ENCODE data around the gene ATIC. TPM values are rescaled to one million over a fixed set of nuclear protein-coding genes. Genes with fewer than 3 reads are reported as not detected.

ATIC gene
- total and polyA plus RNA-seq, 2 of the 8 experiments (the other 6 are each of a cell fraction or from before 2014, with no cell fraction given): 139 to 319 TPM

DNA sequence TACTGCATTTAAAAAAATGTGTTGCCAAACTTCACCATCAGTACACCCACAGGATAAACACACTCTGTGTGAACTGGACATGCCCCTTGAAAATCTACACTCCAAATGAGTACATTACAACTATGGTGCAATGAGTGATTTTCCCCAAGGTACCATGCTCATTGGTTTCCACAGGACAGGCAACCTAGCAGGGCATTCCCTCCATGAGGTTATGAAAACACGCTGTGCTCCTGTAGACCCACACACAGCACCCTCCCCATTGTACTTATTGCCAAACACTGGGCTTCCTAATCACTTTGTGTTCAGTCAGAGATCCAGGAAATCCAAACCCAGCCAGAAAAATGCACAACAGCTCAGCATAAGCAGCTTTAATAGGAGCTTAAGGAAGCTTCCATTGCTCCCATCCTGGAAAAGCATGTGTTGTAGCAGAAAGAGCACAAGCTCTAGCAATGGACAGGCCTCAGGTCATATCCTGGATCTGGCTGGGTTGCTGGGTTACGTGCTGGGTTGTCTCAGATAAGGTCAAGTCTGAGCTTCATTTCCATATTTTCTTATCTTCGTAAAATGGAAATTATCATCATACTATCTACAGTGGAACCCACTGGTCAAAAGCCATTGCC is 20.8 kb upstream of the ATIC start:
- no peak overlapping the region for H3K18ac ChIP-seq (ENCODE audit: extremely low read depth, low read length)

More for the DNA sequence above, 20.8 kb upstream of the ATIC start:
- Histone ChIP-seq H2BK120ac (replicated peaks; ENCODE audit: low read depth, low read length) (no peak overlapping the region), H3K79me2 (ENCODE audit: control insufficient read depth in 1 of 2, insufficient read depth in 2 of 2, low read length in 2 of 2) (no peaks in the 10 kb centered on the region), H3K4ac (replicated peaks; ENCODE audit: insufficient read length, low read depth, low read length) (no peak overlapping the region), H3K4me1 (replicated peaks in 1 of 4; ENCODE audit: control insufficient read depth in 3 of 4, insufficient read depth in 4 of 4, low read length in 3 of 4) (no peaks in the 10 kb centered on the region), H3K9me3 (ENCODE audit: insufficient read depth in 2 of 2, low read depth in 1 of 2, low read length in 1 of 2) (no peaks in the 10 kb centered on the region), H2BK5ac (ENCODE audit: low read depth, low read length) (no peak overlapping the region), H4K20me1 (replicated peaks in 1 of 2; ENCODE audit: control insufficient read depth in 1 of 2, insufficient read depth in 2 of 2, low read length in 2 of 2) (no peaks in the 10 kb centered on the region), H3K36me3 (ENCODE audit: control insufficient read depth in 2 of 4, insufficient read depth in 4 of 4, low read length in 3 of 4) (no peaks in the 10 kb centered on the region), H3K23me2 (ENCODE audit: low read depth, low read length) (peaks cover 2% of the 10 kb centered on the region; the same call in 1 of the 2 replicates), H3K23ac (ENCODE audit: insufficient read length) (no peak overlapping the region), H3K14ac (ENCODE audit: insufficient read length) (no peak overlapping the region), H2BK12ac (ENCODE audit: low read depth, low read length) (no peak overlapping the region), H4K5ac (ENCODE audit: insufficient read length, low read depth, low read length) (no peak overlapping the region), H3K27me3 (replicated peaks in 1 of 4; ENCODE audit: control insufficient read depth in 3 of 4, extremely low read depth in 1 of 4, insufficient read depth in 3 of 4, low read length in 3 of 4) (no peaks in the 10 kb centered on the region), H4K91ac (replicated peaks; ENCODE audit: insufficient read length, low read length) (no peak overlapping the region), H3K4me2 (ENCODE audit: insufficient read depth in 1 of 2, low read depth in 2 of 2, low read length in 2 of 2) (no peak overlapping the region), H2AFZ (ENCODE audit: low read length) (no peak overlapping the region), H2AK5ac (ENCODE audit: low read depth, low read length) (no peak overlapping the region), H3K9ac (replicated peaks in 1 of 4; ENCODE audit: extremely low read depth in 1 of 4, low read depth in 3 of 4, low read length in 3 of 4) (no peak overlapping the region), H3K79me1 (ENCODE audit: low read depth, low read length) (no peaks in the 10 kb centered on the region), H3K4me3 (ENCODE audit: extremely low read depth in 1 of 4, insufficient read depth in 2 of 4, low read depth in 3 of 4, low read length in 4 of 4) (no peak overlapping the region), H2BK20ac (ENCODE audit: low read length) (no peak overlapping the region), H3K56ac (replicated peaks; ENCODE audit: insufficient read length, low read depth, low read length) (no peak overlapping the region), H2BK15ac (ENCODE audit: low read length) (no peak overlapping the region), H3K27ac (ENCODE audit: low read depth, low read length) (no peak overlapping the region), H4K8ac (ENCODE audit: extremely low read depth, insufficient read depth, low read length) (no peak overlapping the region)
- FAIRE-seq: no peak
- no peak for DNase-seq (ENCODE audit: low read depth in 1 of 2, low spot score in 2 of 2)
- WGBS, 2 experiments (ENCODE audit: extremely low coverage in 1 of 2, insufficient coverage in 1 of 2, insufficient read length in 1 of 2, insufficient replicate concordance in 2 of 2, low coverage in 1 of 2, low lambda C conversion rate in 2 of 2, missing lambda C conversion rate in 1 of 2): 89% methylated on average over 3 of the region's 3 CpGs; no CpG with 5 or more reads in 1 of the 2 experiments
- POLR2A ChIA-PET (ENCODE audit: partially characterized antibody): no interaction called here
- CTCF ChIA-PET (ENCODE audit: partially characterized antibody): no interaction called here
- TF ChIP-seq SIX5 (IDR thresholded peaks at IDR 0.05; ENCODE audit: low read depth, low read length) (no peak), SAP30 (IDR thresholded peaks at IDR 0.05; ENCODE audit: insufficient read depth, insufficient replicate concordance, low read length) (no peak), RFX5 (IDR thresholded peaks at IDR 0.05; ENCODE audit: borderline replicate concordance, low read depth, low read length) (no peak), ASH2L (IDR thresholded peaks at IDR 0.05; ENCODE audit: low read length) (no peak), CBX8 (IDR thresholded peaks at IDR 0.05; ENCODE audit: borderline replicate concordance, low read depth, low read length) (no peak), BCL11A (IDR thresholded peaks at IDR 0.05; ENCODE audit: low read depth in 2 of 2, low read length in 2 of 2) (no peak), POU5F1 (IDR thresholded peaks at IDR 0.05; ENCODE audit: low read depth, low read length) (no peak), EP300 (IDR thresholded peaks at IDR 0.05; ENCODE audit: borderline replicate concordance in 1 of 2, low read depth in 2 of 2, low read length in 2 of 2) (no peak), YY1 (IDR thresholded peaks at IDR 0.05; ENCODE audit: low read depth, low read length) (no peak), KDM1A (IDR thresholded peaks at IDR 0.05; ENCODE audit: borderline replicate concordance, low read length) (no peak), TEAD4 (IDR thresholded peaks at IDR 0.05; ENCODE audit: low read depth, low read length) (no peak)
